ENCODE data around the gene ANKRD61.
"Not testable (repeated sequence)": the region's sequence is repeated elsewhere in the genome, so short reads cannot be mapped to it uniquely, and the experiment has no call there.

The ANKRD61 gene

DNA sequence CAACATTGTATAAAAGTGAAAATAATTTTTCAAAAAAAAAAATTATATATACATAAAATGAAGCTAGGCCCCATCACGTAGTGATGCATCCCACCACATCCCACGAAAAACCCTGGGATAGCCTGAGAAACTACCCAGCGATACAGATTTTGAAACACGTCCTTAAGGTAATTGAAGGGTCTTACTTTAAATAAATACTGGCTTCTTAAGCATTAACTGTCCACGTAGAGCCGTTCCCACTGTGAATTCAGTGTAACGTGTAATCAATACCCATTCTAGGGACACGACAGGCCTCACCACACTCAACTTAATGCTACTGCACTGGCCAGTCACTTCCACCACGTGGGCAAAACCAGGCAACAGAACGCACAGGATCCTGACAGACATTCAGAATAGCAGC lies 4.0 kb downstream of the ANKRD61 start:
- no peak overlapping the region for H3K4me3 ChIP-seq (ENCODE audit: low read depth, low read length)
- TF ChIP-seq, protein P1, sequence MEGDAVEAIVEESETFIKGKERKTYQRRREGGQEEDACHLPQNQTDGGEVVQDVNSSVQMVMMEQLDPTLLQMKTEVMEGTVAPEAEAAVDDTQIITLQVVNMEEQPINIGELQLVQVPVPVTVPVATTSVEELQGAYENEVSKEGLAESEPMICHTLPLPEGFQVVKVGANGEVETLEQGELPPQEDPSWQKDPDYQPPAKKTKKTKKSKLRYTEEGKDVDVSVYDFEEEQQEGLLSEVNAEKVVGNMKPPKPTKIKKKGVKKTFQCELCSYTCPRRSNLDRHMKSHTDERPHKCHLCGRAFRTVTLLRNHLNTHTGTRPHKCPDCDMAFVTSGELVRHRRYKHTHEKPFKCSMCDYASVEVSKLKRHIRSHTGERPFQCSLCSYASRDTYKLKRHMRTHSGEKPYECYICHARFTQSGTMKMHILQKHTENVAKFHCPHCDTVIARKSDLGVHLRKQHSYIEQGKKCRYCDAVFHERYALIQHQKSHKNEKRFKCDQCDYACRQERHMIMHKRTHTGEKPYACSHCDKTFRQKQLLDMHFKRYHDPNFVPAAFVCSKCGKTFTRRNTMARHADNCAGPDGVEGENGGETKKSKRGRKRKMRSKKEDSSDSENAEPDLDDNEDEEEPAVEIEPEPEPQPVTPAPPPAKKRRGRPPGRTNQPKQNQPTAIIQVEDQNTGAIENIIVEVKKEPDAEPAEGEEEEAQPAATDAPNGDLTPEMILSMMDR (IDR thresholded peaks at IDR 0.05; ENCODE audit: low read depth, low read length): no peak

DNA sequence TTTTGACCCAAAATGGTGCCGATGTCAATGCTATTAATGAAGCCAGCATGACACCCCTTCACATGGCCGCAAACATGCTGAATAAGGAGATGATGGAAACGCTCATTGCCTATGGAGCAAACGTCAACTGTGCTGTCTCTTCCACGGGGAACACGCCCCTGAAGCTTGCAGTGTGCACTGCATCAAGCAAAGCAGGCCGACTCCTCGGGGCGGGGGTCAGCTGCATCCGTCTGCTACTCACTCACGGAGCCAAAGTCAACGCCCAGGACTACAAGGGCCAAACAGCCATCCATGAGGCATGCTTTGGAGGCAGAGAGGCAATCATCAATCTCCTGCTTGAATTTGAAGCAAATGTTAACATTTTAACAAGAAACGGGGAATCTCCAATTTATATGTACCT lies 4.5 kb downstream of the ANKRD61 start:
- TF ChIP-seq, protein P1 (IDR thresholded peaks at IDR 0.05; ENCODE audit: low read depth, low read length): no peak
- H3K4me3 ChIP-seq (ENCODE audit: low read depth, low read length): no peak overlapping the region

DNA sequence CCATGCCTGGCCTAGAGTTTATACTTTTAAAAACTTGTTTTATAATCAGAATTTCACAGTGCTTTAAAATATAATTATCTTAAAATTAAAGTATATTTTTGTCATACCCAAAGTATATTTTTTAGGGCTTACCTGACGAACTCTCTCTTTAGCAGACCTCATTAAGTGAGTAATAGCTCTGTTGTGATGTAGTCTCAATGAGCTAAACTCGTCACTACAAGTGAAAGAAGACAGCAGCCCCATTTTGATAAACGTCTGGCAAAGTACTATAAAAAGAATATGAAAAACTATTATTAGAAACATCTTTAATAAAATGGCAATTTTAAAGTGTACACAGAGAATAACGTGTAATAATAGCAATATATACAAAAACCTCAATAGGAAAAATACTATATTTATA lies 18.6 kb downstream of the ANKRD61 start:
- H3K4me3 ChIP-seq (ENCODE audit: low read depth, low read length): no peak overlapping the region
- TF ChIP-seq, protein P1 (IDR thresholded peaks at IDR 0.05; ENCODE audit: low read depth, low read length): no peak

DNA sequence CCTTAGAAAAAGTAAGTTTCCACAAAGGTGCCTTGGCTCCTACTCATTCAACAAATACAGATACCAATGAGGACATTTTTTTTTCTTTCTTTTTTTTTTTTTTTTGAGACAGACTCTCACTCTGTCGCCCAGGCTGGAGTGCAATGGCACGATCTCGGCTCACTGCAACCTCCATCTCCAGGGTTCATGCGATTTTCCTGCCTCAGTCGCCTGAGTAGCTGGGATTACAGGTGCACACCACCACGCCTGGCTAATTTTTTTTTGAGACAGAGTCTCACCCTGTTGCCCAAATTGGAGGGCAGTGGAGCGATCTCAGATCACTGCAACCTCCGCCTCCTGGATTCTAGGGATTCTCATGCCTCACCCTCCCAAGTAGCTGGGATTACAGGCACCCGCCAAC lies 20.0 kb downstream of the ANKRD61 start:
- not testable (repeated sequence) for H3K4me3 ChIP-seq (ENCODE audit: low read depth, low read length)

DNA sequence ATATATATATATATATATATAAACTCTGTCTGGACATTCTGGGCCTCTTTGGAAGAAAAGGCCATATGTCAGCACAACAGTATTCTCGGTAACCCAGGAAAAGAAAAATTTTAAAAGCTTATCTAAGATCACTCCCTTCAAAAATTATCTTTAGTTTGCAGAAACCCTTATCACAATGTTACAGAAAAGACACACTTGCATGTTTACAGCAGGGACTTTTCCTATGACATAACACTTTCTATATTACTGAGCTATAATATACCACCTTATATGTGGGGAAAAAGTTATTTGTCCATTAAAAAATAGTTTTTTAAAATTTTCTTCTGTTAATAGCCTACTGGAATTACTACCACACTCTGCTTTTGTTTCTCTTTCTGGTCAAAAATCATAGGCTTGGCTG lies 25.4 kb downstream of the ANKRD61 start:
- H3K4me3 ChIP-seq (ENCODE audit: low read depth, low read length): no peak overlapping the region
- TF ChIP-seq, protein P1 (IDR thresholded peaks at IDR 0.05; ENCODE audit: low read depth, low read length): no peak

DNA sequence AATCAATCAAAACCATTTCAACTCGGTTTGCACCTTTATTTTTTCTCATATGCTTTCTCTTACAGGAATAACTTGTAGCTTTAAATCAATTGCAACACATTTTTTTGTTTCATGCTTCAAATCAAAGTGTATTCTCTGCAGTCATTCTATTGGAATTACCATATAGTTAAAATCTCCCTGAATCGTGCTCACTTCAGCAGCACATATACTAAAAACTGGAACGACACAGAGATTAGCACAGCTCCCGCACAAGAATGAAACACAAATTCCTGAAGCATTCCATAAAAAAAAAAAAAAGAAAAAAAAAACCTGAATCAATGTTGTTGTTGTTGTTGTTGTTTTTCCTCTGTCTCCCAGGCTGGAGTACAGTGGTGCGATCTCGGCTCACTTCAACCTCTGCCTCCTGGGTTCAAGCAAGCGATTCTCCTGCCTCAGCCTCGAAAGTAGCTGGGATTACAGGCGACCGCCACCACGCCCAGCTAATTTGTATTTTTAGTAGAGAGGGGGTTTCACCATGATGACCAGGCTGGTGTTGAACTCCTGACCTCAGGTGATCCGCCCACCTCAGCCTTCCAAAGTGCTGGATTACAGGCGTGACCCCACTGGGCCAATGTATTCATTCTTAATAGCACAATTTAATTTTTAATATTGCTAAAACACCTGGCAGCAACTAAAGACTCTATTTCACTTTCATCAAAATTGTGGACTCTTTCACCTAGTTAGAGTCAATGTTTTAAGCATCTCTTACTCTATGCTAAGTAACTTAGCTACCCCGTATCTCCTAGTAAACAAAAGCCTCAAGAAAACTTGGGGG lies 26.3 kb downstream of the ANKRD61 start:
- H3K4me3 ChIP-seq (ENCODE audit: low read depth, low read length): peak overlapping the region; percentile 88
- TF ChIP-seq, protein P1 (IDR thresholded peaks at IDR 0.05; ENCODE audit: low read depth, low read length): no peak

DNA sequence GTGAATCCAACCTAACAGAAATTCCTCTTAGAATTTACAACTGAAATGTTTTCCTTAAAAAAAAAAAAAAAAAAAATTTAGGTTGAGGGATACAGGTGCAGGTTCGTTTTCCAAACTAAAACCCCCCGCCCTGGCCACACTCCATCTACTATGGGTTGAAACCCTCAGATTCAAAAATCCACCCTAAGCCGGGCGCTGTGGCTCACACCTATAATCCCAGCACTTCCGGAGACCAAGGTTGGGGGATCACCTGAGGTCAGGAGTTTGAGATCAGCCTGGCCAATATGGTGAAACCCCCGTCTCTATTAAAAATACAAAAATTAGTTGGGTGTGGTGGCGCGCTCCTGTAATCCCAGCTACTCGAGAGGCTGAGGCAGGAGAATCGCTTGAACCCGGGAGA lies 28.8 kb downstream of the ANKRD61 start:
- H3K4me3 ChIP-seq (ENCODE audit: low read depth, low read length): not testable (repeated sequence)

DNA sequence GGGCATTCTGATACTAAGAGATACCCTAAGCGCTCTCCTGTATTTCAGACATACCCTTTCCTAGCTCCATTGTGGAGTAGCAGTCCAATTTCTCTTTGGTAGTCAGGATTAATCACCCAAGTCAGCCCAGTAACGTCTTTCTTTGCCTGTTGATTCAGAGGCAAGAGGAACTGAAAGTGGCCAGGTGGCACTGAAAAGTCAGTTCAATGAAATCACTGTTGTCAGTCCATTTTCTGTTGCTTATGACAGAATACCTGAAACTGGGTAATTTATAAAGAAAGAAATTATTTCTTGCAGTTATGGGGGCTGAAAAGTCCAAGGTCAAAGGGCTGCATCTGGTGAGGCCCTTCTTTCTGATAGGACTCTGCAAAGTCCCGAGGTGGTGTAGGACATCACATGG lies 40.2 kb downstream of the ANKRD61 start:
- TF ChIP-seq, protein P1 (IDR thresholded peaks at IDR 0.05; ENCODE audit: low read depth, low read length): no peak

More for the DNA sequence above, 40.2 kb downstream of the ANKRD61 start:
- H3K4me3 ChIP-seq (ENCODE audit: low read depth, low read length): no peak overlapping the region

Measured in WI38 (cell line).